KOPT-K1 (cell line): ENCODE data around the gene SIPA1L3.

Experiments
- H3K27ac ChIP-seq: fragments of 200-600 bp; sonication (generic); 2 replicates; pipeline ENCODE4 v1.5.1; 2016; ENCODE audit warnings: antibody characterized with exemption, mild to moderate bottlenecking, low read depth, low read length; ENCODE audit not compliant: poor library complexity, severe bottlenecking
- H3K36me3 ChIP-seq: fragments of 200-600 bp; sonication (generic); 2 replicates; pipeline ENCODE4 v1.5.1; 2017; ENCODE audit warnings: antibody characterized with exemption, mild to moderate bottlenecking, low read length, moderate library complexity; ENCODE audit not compliant: insufficient read depth
- H3K9me3 ChIP-seq: fragments of 200-600 bp; sonication (generic); 2 replicates; pipeline ENCODE4 v1.5.1; 2017; ENCODE audit warnings: antibody characterized with exemption, low read length, mild to moderate bottlenecking; ENCODE audit not compliant: insufficient read depth, poor library complexity, severe bottlenecking

Gene SIPA1L3

GRCh38 chr19:38162632-38163031, 255.6 kb downstream of the SIPA1L3 start:
- Histone ChIP-seq H3K36me3 (peaks cover 26% of the 10 kb centered on the region; the same call in 1 of the 2 replicates), H3K9me3 (peaks cover 13% of the 10 kb centered on the region), H3K27ac (no peak overlapping the region)

- Histone ChIP-seq H3K27ac (no peak overlapping the region), H3K36me3 (peaks cover 26% of the 10 kb centered on the region; the same call in 1 of the 2 replicates), H3K9me3 (peaks cover 13% of the 10 kb centered on the region)
Observed at GRCh38 chr19:38163419-38164290, 256.6 kb downstream of the SIPA1L3 start.

- Histone ChIP-seq H3K36me3 (peaks cover 26% of the 10 kb centered on the region; the same call in 1 of the 2 replicates), H3K27ac (no peak overlapping the region), H3K9me3 (peaks cover 13% of the 10 kb centered on the region)
Observed at GRCh38 chr19:38164526-38164925, 257.5 kb downstream of the SIPA1L3 start.

- peaks cover 26% of the 10 kb centered on the region; the same call in 1 of the 2 replicates for H3K36me3 ChIP-seq
- peaks cover 13% of the 10 kb centered on the region for H3K9me3 ChIP-seq
- no peak overlapping the region for H3K27ac ChIP-seq
Observed at GRCh38 chr19:38165335-38165734, 258.3 kb downstream of the SIPA1L3 start.

GRCh38 chr19:38168637-38169036, 261.6 kb downstream of the SIPA1L3 start:
- H3K9me3 ChIP-seq: no peaks in the 10 kb centered on the region

GRCh38 chr19:38170334-38170733, 263.3 kb downstream of the SIPA1L3 start:
- no peak overlapping the region for H3K27ac ChIP-seq
- 0 out of 2 replicates have a peak, but pooled peaks cover 1% of the 10 kb centered on the region for H3K36me3 ChIP-seq
- no peaks in the 10 kb centered on the region for H3K9me3 ChIP-seq

More at GRCh38 chr19:38168637-38169036, 261.6 kb downstream of the SIPA1L3 start:
- Histone ChIP-seq H3K36me3 (0 out of 2 replicates have a peak, but pooled peaks cover 11% of the 10 kb centered on the region), H3K27ac (no peak overlapping the region)

- Histone ChIP-seq H3K9me3 (no peaks in the 10 kb centered on the region), H3K36me3 (no peaks in the 10 kb centered on the region), H3K27ac (no peak overlapping the region)
Observed at GRCh38 chr19:38172001-38172400, 265.0 kb downstream of the SIPA1L3 start.

GRCh38 chr19:38173291-38174041, 266.5 kb downstream of the SIPA1L3 start:
- Histone ChIP-seq H3K27ac (no peak overlapping the region), H3K36me3 (no peaks in the 10 kb centered on the region), H3K9me3 (no peaks in the 10 kb centered on the region)

- peaks cover 7% of the 10 kb centered on the region for H3K9me3 ChIP-seq
- H3K36me3 ChIP-seq: no peaks in the 10 kb centered on the region
- H3K27ac ChIP-seq: no peak overlapping the region
Observed at GRCh38 chr19:38175422-38175821, 268.4 kb downstream of the SIPA1L3 start.

GRCh38 chr19:38180071-38180470, 273.1 kb downstream of the SIPA1L3 start:
- Histone ChIP-seq H3K9me3 (peaks cover 15% of the 10 kb centered on the region), H3K27ac (no peak overlapping the region), H3K36me3 (no peaks in the 10 kb centered on the region)

- Histone ChIP-seq H3K9me3 (peaks cover 15% of the 10 kb centered on the region), H3K36me3 (no peaks in the 10 kb centered on the region)
Observed at GRCh38 chr19:38182536-38183210, 275.7 kb downstream of the SIPA1L3 start.

GRCh38 chr19:38183251-38183897, 276.4 kb downstream of the SIPA1L3 start:
- H3K27ac ChIP-seq: no peak overlapping the region
- H3K9me3 ChIP-seq: peaks cover 15% of the 10 kb centered on the region
- H3K36me3 ChIP-seq: no peaks in the 10 kb centered on the region

More at GRCh38 chr19:38182536-38183210, 275.7 kb downstream of the SIPA1L3 start:
- H3K27ac ChIP-seq: no peak overlapping the region

- Histone ChIP-seq H3K9me3 (peaks cover 14% of the 10 kb centered on the region), H3K27ac (no peak overlapping the region), H3K36me3 (no peaks in the 10 kb centered on the region)
Observed at GRCh38 chr19:38184815-38185214, 277.8 kb downstream of the SIPA1L3 start.

GRCh38 chr19:38185562-38185961, 278.6 kb downstream of the SIPA1L3 start:
- peaks cover 6% of the 10 kb centered on the region for H3K9me3 ChIP-seq
- no peaks in the 10 kb centered on the region for H3K36me3 ChIP-seq
- no peak overlapping the region for H3K27ac ChIP-seq
